Measurements from ENCODE around the gene ARVCF. TPM values are rescaled to one million over a fixed set of nuclear protein-coding genes. Genes with fewer than 3 reads are reported as not detected.
A peak's percentile ranks its signal among the peaks of the same experiment; 100 is the strongest.

ARVCF gene
- total and polyA plus RNA-seq, 9 of the 15 experiments (the other 6 are each of a cell fraction or from before 2014, with no cell fraction given) = 0.03 to 97.4 (median 15.6) TPM

- TF ChIP-seq ZNF12 (CRISPR knock-in tag; IDR thresholded peaks at IDR 0.05) (no peak), KDM5B (IDR thresholded peaks at IDR 0.05; ENCODE audit: insufficient replicate concordance, low read depth, low read length) (peak; percentile 97), HNRNPK (IDR thresholded peaks at IDR 0.05; ENCODE audit: low read depth, low read length, poor library complexity, severe bottlenecking) (peak; percentile 72), CREB1 (IDR thresholded peaks at IDR 0.05) (no peak), CREB1 (CRISPR knock-in tag; IDR thresholded peaks at IDR 0.05) (no peak), JUND (IDR thresholded peaks at IDR 0.05; ENCODE audit: borderline replicate concordance, low read depth, low read length) (peak; percentile 70), JUND (tag; IDR thresholded peaks at IDR 0.05; ENCODE audit: borderline replicate concordance, low read depth, low read length) (no peak), SAFB (IDR thresholded peaks at IDR 0.05; ENCODE audit: borderline replicate concordance, low read depth, low read length) (peak; percentile 95), CAMTA2 (CRISPR knock-in tag; conservative IDR thresholded peaks at IDR 0.05) (peak; percentile 92), ZNF583 (CRISPR knock-in tag; IDR thresholded peaks at IDR 0.05) (peak; percentile 62; the same call in 1 of the 2 replicates), PRDM10 (IDR thresholded peaks at IDR 0.05; ENCODE audit: partially characterized antibody) (no peak), SIN3A (IDR thresholded peaks at IDR 0.05; ENCODE audit: borderline replicate concordance in 2 of 2, control insufficient read depth in 1 of 2, low read depth in 2 of 2, low read length in 2 of 2) (0 out of 4 replicates have a peak, but pooled peaks of 1 of the 2 experiments have one; percentile 18), MTA3 (IDR thresholded peaks at IDR 0.05; ENCODE audit: borderline replicate concordance) (no peak), E2F6 (IDR thresholded peaks at IDR 0.05; ENCODE audit: borderline replicate concordance in 1 of 2, extremely low read depth in 1 of 2, insufficient read depth in 1 of 2, insufficient read length in 1 of 2, low read depth in 1 of 2, low read length in 1 of 2, poor library complexity in 1 of 2, severe bottlenecking in 1 of 2) (peak; percentile 83 to 96), TCFL5 (CRISPR knock-in tag; conservative IDR thresholded peaks at IDR 0.05) (peak; percentile 70; the same call in 1 of the 2 replicates), ZC3H11A (IDR thresholded peaks at IDR 0.05; ENCODE audit: low read depth, low read length) (peak; percentile 85; the same call in 1 of the 2 replicates), ELF2 (CRISPR knock-in tag; IDR thresholded peaks at IDR 0.05) (peak; percentile 65; the same call in 1 of the 2 replicates), NONO (IDR thresholded peaks at IDR 0.05; ENCODE audit: low read depth in 2 of 2, low read length in 1 of 2) (peak in 1 of 2 experiments; percentile 96; a peak in 2 of 4 replicates), HINFP (tag; conservative IDR thresholded peaks at IDR 0.05; ENCODE audit: low read depth) (peak; percentile 66; the same call in 1 of the 2 replicates), GTF2A2 (tag; IDR thresholded peaks at IDR 0.05) (peak; percentile 93), TAF15 (IDR thresholded peaks at IDR 0.05; ENCODE audit: low read depth, low read length) (0 out of 2 replicates have a peak, but pooled peaks have one; percentile 11)
These were observed 75.1 kb downstream of the ARVCF start, which contains the start of the genes COMT and TXNRD2 (continued) for GRCh38 chr22:19941365-19942082.

All from K562 (cell line).